SH-SY5Y (cell line): Measurements from ENCODE around the gene TMEM231.

Experiments used
- GATA2 ChIP-seq: IDR thresholded peaks from 2 replicates; pipeline ENCODE4 v1.6.1; 2011; ENCODE audit warnings: mild to moderate bottlenecking, low read depth, low read length
- GATA3 ChIP-seq: IDR thresholded peaks from 2 replicates; pipeline ENCODE4 v1.6.1; 2011; ENCODE audit warnings: low read depth, mild to moderate bottlenecking, low read length, moderate library complexity

DNA sequence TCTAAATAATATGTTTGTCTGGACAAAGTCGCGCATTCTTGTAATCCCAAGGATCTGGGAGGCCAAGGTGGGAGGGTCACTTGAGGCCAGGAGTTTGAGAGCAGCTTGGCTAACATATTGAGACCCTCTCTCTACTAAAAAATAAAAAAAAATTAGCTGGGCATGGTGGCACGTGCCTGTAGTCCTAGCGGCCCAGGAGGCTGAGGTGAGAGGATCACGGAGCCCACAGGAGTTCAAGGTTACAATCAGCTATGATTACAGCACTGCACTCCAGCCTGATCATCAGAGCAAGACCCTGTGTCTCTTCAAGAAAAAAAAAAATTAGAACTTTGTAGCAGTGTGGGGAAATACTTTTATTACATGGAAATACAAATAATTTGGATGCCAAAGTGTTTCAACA, 54.7 kb downstream of the TMEM231 start:
- TF ChIP-seq GATA2 (no peak), GATA3 (no peak)
